Tibial nerve (tissue), 4 donors: Measurements from ENCODE around the gene CORIN.

ENCODE experiments used
- EP300 ChIP-seq, 2 donors: sonication (generic); formaldehyde crosslinking; IDR thresholded peaks; one replicate each; pipeline ENCODE4 v1.6.1; 2017; ENCODE audit warnings: antibody characterized with exemption in 2 of 2, mild to moderate bottlenecking in 1 of 2
- TF ChIP-seq, protein P1 (sequence below), 5 experiments: fragments of 200-600 bp in 3 of 5; fragments of 450-650 bp in 2 of 5; sonication (generic) in 3 of 5; IDR thresholded peaks; one replicate each; pipeline ENCODE4 v1.5.1; 2016 to 2019; ENCODE audit warnings: antibody characterized with exemption in 5 of 5, mild to moderate bottlenecking in 3 of 5, moderate library complexity in 2 of 5

DNA sequence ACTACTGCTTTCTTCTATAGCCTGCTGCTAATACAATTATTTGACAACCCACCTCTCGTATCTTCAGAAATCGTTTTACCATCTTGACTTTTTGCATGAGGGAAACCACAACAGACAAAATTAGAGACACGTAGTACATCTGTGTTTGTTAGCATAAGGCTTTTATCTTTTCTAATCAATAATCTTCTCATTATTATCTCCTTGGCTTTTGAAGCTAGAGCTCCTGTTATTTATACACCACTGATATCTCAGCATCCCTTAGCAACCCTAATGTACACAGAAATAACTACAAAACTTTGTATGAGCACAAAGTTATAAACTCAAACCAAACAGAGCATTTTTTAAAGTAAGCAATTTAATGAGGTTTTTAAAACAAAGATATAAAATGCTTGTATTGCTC is 39.7 kb downstream of the CORIN start:
- TF ChIP-seq, protein P1, sequence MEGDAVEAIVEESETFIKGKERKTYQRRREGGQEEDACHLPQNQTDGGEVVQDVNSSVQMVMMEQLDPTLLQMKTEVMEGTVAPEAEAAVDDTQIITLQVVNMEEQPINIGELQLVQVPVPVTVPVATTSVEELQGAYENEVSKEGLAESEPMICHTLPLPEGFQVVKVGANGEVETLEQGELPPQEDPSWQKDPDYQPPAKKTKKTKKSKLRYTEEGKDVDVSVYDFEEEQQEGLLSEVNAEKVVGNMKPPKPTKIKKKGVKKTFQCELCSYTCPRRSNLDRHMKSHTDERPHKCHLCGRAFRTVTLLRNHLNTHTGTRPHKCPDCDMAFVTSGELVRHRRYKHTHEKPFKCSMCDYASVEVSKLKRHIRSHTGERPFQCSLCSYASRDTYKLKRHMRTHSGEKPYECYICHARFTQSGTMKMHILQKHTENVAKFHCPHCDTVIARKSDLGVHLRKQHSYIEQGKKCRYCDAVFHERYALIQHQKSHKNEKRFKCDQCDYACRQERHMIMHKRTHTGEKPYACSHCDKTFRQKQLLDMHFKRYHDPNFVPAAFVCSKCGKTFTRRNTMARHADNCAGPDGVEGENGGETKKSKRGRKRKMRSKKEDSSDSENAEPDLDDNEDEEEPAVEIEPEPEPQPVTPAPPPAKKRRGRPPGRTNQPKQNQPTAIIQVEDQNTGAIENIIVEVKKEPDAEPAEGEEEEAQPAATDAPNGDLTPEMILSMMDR (IDR thresholded peaks at IDR 0.05) = no peak
- no peak for TF ChIP-seq EP300 (IDR thresholded peaks at IDR 0.05)
